OCI-M1 (cell line): ENCODE results near the gene ANKRD39.
A peak's percentile ranks its signal among the peaks of the same experiment; 100 is the strongest.

ENCODE experiments used
- DNase-seq: peaks from one replicate; lab custom pipeline; 2025; lab: John Stamatoyannopoulos, UW

ANKRD39 gene

DNA sequence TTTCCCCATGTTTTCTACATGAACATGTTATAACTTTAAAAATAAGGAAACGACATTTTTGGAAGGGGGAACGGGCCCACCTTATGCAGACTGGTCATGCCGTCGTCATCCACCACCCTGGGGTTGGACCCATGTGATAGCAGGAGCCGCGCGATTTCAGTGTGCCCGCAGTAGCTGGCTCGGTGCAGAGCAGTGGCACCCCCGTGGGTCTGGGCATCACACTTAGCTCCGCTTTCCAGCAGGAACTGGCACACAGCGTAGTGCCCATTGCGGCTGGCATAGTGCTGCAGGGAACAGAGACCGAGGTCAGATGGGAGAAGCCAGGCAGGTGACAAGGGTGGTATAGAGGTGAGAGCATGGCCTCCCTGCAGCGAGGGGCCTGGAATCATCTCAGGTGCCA, 4.5 kb downstream of the ANKRD39 start:
- DNase-seq = no peak

DNA sequence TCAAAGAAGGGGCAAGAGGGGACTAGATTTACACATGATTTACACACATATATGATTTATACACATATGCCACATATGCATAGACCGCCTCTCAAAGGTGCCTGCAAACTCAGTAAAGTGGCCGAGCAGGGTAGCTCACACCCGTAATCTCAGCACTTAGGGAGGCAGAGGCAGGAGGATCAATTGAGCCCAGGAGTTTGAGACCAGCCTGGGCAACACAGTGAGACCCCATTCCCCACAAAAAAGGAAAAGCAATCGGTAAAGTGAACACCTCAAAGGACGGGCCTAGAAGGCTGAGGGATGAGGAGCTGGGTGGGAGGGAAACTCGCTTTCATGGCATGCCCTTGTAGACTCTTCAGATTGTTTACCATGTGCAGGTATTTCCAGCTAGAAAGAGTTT, 5.1 kb downstream of the ANKRD39 start:
- no peak for DNase-seq

- no peak for DNase-seq
Measured at GRCh38 chr2:96848264-96848663, 9.6 kb downstream of the ANKRD39 start.

DNA sequence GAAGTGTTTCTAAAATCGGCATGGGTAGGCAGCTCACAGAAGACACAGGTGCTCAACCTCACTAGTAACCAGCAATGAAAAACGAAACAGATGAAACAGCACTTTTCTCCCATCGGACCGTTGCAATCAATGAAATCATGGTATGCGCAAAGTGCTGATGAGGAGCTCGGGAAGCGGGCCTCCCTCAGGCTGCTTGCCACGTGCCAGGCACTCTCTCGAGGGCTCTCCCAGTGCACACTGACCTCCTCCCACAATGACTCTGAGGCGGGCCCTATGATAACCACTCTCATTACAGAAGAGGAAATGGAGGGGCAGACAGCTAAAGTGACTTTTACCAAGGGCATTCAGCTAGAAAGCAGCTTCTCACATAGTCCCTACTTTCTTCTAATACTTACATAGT, 10.2 kb downstream of the ANKRD39 start:
- no peak for DNase-seq

DNA sequence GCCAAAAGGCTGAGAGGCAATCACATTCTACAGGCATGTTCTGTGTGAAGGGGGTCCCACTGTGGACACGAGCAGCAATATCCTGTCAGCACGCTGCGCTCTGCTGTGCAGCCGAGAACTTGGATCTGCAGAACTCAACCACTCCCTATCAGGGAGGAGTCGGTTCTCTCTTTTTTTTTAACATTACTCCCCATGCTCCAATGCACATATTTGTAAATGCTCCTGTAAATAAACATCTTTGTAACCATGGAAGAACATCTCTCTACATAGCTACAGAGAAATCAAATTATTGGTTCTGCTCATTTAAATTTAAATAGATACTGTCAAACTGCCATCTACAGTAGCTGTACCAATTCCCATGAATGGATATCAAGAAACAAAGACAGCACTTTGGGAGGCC, 11.0 kb downstream of the ANKRD39 start:
- DNase-seq = no peak

GRCh38 chr2:96844405-96844808, 13.4 kb downstream of the ANKRD39 start:
- no peak for DNase-seq

DNA sequence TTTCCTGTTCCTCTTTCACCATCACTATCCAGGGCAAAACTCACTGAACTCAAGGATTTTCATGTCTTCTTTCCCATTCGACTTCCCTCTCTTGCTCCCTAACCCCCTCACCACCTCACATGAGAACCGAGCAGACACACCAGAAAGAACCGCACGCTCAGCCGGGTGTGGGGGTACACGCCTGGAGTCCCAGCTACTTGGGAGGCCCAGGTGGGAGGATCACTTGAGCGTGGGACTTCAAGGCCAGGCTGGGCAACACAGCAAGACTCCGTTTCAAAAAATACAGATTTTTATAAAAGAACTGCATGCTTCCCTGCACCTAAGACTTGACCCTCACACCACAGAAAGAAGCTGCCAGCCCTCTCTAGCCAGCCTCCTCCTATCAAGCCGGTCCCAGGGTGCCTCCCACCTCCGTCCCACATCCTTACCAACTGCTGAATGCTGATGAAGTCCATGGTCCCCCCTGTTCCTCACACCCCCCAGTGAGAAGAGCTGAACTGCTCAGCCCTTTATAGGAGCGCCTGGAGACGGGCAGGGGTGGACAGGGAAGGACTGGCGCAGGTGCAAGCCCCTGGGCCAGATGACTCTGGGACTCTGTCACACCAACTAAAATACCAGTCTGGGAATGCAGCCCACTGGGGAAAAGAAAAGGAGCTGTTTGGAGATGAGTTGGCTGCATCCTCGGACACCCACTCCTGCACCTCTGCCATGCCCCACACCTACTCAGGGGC, 14.1 kb downstream of the ANKRD39 start, which contains the start of gene ANKRD23:
Gene ANKRD23 (minus strand): TSS at position 484 of the 731 bp plus-strand sequence. CDS start 29 bp downstream, at position 455.
- no peak for DNase-seq

DNA sequence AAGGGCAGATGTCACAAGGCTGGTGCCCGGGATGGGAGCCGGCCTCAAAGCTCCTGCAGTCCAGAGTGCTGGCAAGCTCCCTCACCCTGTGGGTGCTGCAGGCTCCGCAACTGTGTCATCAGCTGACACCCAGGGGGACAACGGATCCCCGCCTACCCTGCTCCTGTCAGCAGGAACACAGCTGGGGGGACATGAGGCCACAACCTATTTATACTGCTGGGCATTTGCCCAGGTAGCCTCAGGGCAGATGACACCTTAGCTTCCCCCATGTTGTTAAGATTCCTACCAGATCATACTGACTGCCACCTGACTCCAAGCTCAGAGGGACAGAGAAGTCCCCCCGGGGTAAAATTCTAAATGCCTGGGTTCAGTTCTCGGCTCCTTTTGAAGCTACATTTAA, 15.2 kb downstream of the ANKRD39 start:
- DNase-seq = no peak

DNA sequence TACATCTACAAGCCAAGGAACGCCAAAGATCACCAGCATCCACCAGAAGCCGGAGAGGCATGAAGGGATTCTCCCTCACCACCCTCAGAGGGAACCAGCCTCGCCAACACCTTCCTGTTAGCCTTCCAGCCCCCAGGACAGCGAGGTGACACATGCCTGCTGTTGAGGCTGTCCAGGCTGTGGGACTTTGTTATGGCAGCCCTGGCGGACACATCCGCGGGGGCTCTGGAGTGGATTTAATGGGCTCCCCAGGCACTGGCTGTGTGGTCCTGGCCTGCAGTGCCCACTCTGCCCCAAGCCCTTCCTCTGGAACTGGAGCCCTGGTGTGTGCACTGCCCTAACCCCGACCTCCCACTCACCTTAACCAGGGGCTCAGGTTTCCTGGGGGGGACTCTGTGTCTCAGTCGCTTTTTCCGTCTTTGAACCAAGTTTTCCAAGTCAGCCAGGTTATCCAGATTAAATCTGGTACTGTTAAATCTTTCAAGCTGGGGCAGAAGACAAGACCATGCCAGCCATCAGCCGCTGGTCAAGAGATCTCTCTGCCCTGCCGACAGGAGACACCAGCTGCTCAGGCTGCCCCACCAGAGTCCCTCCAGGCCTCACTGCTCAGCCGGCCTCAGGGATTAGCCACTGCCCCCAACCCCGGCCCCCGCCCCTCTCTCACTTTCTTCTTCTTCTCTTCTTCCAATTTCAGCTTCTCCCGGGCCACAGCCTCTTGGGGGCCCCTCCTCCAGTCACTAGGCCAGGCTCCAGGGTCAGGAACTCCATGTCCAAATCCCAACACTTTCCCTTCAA, 15.9 kb downstream of the ANKRD39 start:
- DNase-seq = no peak

DNA sequence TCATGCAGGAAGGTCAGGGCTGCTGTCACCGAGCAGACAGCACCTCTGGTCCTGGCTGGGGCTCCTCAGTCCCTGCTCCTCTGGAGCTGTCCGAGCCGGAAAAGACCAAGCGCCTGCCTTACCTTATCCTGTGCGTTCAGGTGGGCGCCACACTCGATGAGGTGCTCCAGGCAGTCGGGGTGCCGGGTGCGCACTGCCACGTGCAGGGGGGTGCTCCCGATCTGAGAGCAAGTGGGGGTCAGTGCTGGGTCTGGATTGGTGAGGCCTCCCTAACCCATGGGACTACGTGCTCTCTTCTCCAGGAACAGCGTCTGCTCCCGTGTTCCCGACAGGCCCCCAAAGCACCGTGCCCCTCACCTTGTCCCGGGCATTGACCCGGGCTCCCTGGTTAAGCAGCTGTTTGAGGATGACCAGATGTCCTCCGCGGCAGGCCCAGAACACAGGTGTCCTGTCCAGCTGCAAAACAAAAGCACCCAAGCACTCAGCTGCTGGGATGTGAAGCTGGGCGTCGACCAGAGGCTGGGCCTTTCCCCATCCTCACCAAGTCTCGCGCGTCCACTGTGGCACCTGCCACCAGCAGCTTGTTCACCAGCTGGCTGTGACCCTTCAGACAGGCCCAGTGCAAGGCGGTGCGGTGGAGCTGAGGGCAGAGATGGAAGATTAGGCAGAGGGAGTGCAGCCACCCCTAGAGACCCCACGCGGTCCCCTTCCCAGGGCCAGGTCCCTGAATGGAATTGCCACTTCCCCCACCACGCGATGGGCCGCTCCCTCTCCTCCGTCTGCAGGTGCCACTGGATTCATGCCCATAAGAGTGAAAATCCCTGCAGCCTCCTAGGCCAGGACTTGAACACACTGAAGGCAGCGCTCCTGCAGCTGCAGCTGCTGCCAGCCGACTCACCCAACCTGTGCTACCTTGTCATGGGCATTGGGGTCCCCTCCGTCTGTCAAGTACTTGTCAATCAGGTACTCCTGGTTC, 17.7 kb downstream of the ANKRD39 start:
- no peak for DNase-seq

DNA sequence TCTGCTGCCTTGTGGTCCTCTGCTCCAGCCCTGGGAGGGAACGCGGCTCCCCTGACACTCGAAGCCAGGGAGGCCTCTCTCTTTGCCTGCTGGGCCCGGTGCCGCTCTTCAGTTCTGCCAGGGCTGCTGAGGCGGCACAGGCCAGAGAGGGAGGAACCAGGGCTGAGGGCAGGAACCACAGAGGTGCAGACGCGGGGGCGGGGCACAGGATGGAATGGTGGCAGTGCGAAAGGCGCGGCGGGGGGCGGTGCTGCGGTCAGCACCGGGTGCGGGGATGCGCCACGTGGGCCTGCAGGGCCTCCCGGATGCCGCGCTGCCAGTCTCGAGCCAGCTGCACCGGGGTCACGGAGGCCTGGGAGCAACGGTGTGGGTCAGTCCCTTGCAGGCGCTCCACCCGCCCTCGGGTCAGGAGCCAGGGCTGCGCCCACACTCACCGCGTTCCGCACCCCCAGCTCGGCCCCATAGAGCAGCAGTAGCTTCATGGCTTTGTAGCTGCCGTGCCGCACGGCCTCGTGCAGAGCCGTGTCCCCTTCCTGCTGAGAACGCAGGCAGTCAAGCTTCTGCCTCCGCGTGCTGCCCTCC, 18.4 kb downstream of the ANKRD39 start:
- no peak for DNase-seq

- no peak for DNase-seq
Measured at GRCh38 chr2:96838345-96839292, 19.2 kb downstream of the ANKRD39 start.

GRCh38 chr2:96837575-96837974, 20.2 kb downstream of the ANKRD39 start:
- no peak for DNase-seq

DNA sequence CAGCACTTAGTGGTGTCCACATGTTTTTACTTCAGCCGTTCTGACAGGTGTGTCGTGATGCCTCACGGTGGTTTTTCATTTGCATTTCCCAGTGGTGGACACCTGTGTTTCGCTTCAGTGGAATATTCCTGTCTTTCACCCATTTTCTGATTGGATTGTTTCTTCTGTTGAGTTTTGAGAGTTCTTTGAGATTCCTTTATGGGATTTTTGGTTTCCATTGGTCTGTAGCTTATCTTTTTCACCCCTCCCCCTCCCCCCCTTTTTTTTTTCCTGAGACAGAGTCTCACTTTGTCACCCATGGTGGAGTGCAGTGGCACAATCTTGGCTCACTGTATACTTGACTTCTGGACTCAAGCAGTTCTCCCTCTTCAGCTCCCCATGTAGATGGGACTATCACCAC, 22.0 kb downstream of the ANKRD39 start:
- no peak for DNase-seq

DNA sequence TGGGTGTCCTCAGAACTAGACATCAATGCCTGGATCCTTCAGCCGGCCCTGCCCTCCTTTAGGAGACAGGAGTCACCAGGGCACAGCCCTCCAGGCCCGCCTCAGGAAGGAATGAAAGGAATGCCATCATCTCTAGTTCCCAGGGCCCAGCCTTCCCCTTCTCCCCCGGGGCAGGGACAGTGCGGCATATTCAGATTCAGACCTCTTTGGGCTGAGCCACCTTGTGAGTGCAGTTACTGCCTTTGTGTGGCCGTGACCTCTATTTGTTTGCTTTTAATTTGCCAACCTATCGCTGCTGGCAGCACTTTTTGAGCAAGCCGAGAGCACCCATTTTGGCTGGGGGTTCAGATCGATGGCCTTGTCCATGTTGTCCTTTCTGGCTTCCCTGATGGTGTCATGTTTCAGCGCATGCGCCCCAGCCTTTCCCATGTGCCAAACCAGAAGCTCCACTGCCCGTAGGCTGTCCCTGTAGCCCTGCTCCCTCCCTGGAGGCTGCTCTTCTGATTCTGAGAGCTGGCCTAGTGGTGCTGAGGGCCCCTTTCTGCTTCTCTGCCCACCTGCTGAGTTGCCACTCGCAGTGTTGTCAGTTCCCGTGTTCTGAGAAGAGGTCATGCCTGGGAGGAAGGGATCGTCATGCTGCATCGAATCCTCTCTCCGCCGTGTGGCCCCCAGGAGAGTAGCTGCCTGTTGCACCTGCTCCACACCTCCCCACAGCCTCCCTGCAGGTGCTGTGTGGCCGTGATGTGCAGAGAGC, 24.9 kb downstream of the ANKRD39 start:
- no peak for DNase-seq

DNA sequence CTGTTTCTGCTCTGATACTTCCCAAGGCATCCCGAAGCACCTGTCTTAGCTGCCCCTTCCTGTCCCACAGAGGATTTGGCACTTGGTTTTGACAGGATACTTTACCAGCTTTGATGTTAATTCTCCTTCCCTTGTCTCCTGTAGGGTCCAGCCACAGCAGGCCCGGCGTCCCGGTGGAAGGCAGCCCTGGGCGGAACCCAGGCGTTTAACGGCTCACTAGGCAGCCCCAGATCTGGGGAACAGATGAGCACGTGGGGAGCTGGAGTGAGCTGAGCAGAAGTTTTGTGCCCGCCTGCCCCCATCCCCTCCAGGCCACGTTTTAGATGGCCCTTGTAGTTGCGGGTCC, 25.4 kb downstream of the ANKRD39 start:
- DNase-seq = no peak

GRCh38 chr2:96831679-96832078, 26.1 kb downstream of the ANKRD39 start:
- no peak for DNase-seq

DNA sequence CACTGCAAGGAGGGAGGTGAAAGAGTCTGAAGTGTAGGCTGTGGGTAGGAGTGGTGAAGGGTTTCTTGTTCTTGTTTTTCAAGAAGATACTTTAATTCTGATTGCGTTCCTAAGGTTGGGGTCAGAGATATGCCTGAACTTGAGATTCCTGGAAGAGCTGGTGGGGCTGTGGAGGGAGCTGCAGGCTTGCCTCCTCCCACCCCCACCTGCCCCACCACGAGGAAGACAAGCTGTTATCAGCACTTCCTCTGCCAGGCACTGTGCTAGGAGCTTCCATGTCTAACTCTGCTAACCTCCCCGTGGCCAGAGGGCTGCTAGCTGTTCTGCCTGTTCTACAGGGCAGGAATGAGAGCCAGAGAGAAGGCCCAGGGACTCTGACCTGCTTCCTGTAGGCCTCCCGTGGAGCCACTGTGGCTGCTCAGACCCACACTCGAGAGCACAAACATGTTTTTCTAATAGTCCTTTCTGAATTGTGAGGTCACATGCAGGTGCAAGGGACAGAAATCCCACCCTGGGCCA, 27.7 kb downstream of the ANKRD39 start:
- peak; percentile 65 for DNase-seq

GRCh38 chr2:96828874-96829273, 28.9 kb downstream of the ANKRD39 start:
- no peak for DNase-seq

GRCh38 chr2:96828436-96828835, 29.4 kb downstream of the ANKRD39 start:
- no peak for DNase-seq
